IMR-90 (cell line): ENCODE data around the gene NTRK2. TPM values are rescaled to one million over a fixed set of nuclear protein-coding genes. Genes with fewer than 3 reads are reported as not detected.

Source experiments
- ATAC-seq: fragments of 200-7000 bp; cut with Tn5 transposase; 2 replicates; pipeline ENCODE4 v1.9.1; 2020; ENCODE audit warnings: low read depth, mild to moderate bottlenecking, moderate library complexity
- BruUV-seq: library from RNA; stranded (reverse); fragments of 400-500 nt; replicated peaks from 2 replicates; lab custom pipeline; 2021; lab: Mats Ljungman, UMichigan
- CTCF ChIA-PET: fragments of 300-600 bp; formaldehyde crosslinking; extraction: SDS; loops from one replicate; lab custom pipeline; 2021; ENCODE audit warnings: antibody characterized with exemption; lab: Yijun Ruan, JAX
- POLR2A ChIA-PET: fragments of 300-600 bp; sonication (Branson Sonifier 250); formaldehyde crosslinking; loops from one replicate; lab custom pipeline; 2022; ENCODE audit warnings: antibody characterized with exemption; ENCODE audit not compliant: unreplicated experiment; lab: Charles Lee
- DNase-seq: peaks from one replicate; pipeline ENCODE4 v3.0.0; 2013
- H2AFZ ChIP-seq: replicated peaks from 2 replicates; pipeline ENCODE3; 2013; ENCODE audit warnings: low read length, mild to moderate bottlenecking; ENCODE audit not compliant: poor library complexity
- H2AK5ac ChIP-seq: 2 replicates; pipeline ENCODE4 v1.6.1; 2013; ENCODE audit warnings: low read depth, low read length, inconsistent platforms
- H2AK9ac ChIP-seq: replicated peaks from 2 replicates; pipeline ENCODE3; 2013; ENCODE audit warnings: mild to moderate bottlenecking, low read depth, low read length, moderate library complexity; ENCODE audit not compliant: poor library complexity
- H2BK120ac ChIP-seq: 2 replicates; pipeline ENCODE4 v1.6.1; 2013; ENCODE audit warnings: low read depth, low read length, inconsistent platforms
- H2BK15ac ChIP-seq: 3 replicates; pipeline ENCODE4 v1.6.1; 2013; ENCODE audit warnings: low read depth, low read length, inconsistent platforms
- H2BK20ac ChIP-seq: 2 replicates; pipeline ENCODE4 v1.6.1; 2013; ENCODE audit warnings: low read depth, mild to moderate bottlenecking, inconsistent platforms, low read length, moderate library complexity
- H2BK5ac ChIP-seq: 2 replicates; pipeline ENCODE4 v1.6.1; 2013; ENCODE audit warnings: mild to moderate bottlenecking, low read depth, low read length, inconsistent platforms; ENCODE audit not compliant: poor library complexity, severe bottlenecking
- H3K14ac ChIP-seq: replicated peaks from 2 replicates; pipeline ENCODE4 v1.6.1; 2013; ENCODE audit warnings: low read depth, low read length, inconsistent platforms
- H3K18ac ChIP-seq: 2 replicates; pipeline ENCODE4 v1.6.1; 2013; ENCODE audit warnings: low read depth, low read length, control low read depth
- H3K23ac ChIP-seq: 2 replicates; pipeline ENCODE4 v1.6.1; 2013; ENCODE audit warnings: low read depth, low read length, inconsistent platforms
- H3K27ac ChIP-seq: 2 replicates; pipeline ENCODE4 v1.5.1; 2013; ENCODE audit warnings: mild to moderate bottlenecking, control low read depth, low read length; ENCODE audit not compliant: insufficient read depth
- H3K27me3 ChIP-seq: 2 replicates; pipeline ENCODE4 v1.6.1; 2013; ENCODE audit warnings: low read length; ENCODE audit not compliant: control insufficient read depth, insufficient read depth
- H3K36me3 ChIP-seq: 2 replicates; pipeline ENCODE4 v1.6.1; 2013; ENCODE audit warnings: low read length, mixed read lengths; ENCODE audit not compliant: control insufficient read depth, insufficient read depth
- H3K4ac ChIP-seq: 2 replicates; pipeline ENCODE4 v1.6.1; 2013; ENCODE audit warnings: low read depth, low read length, inconsistent platforms
- H3K4me1 ChIP-seq: 2 replicates; pipeline ENCODE4 v1.6.1; 2013; ENCODE audit warnings: low read length, mixed read lengths; ENCODE audit not compliant: control insufficient read depth, insufficient read depth
- H3K4me2 ChIP-seq: 2 replicates; pipeline ENCODE4 v1.6.1; 2013; ENCODE audit warnings: low read depth, mild to moderate bottlenecking, control low read depth, low read length, moderate library complexity
- H3K4me3 ChIP-seq: 2 replicates; pipeline ENCODE4 v1.5.1; 2013; ENCODE audit warnings: low read depth, mild to moderate bottlenecking, control low read depth, low read length, moderate library complexity; ENCODE audit not compliant: insufficient read depth
- H3K56ac ChIP-seq: 2 replicates; pipeline ENCODE4 v1.6.1; 2013; ENCODE audit warnings: low read length, inconsistent platforms; ENCODE audit not compliant: insufficient read depth; ENCODE audit errors: extremely low read depth
- H3K79me1 ChIP-seq, 2 experiments: 2 replicates each; pipeline ENCODE4 v1.6.1; 2013; ENCODE audit warnings: low read length in 2 of 2, inconsistent platforms in 1 of 2, low read depth in 1 of 2
- H3K9ac ChIP-seq: 2 replicates; pipeline ENCODE4 v1.6.1; 2013; ENCODE audit warnings: low read depth, low read length, control low read depth
- H3K9me1 ChIP-seq: 2 replicates; pipeline ENCODE4 v1.6.1; 2013; ENCODE audit warnings: low read length, inconsistent platforms; ENCODE audit not compliant: insufficient read depth
- H3K9me3 ChIP-seq: 2 replicates; pipeline ENCODE4 v1.6.1; 2013; ENCODE audit warnings: low read length; ENCODE audit not compliant: control insufficient read depth, insufficient read depth
- H4K20me1 ChIP-seq: 2 replicates; pipeline ENCODE4 v1.6.1; 2013; ENCODE audit warnings: low read length, inconsistent platforms; ENCODE audit not compliant: insufficient read depth
- H4K5ac ChIP-seq: 2 replicates; pipeline ENCODE4 v1.6.1; 2013; ENCODE audit warnings: mild to moderate bottlenecking, low read depth, low read length, control low read depth
- H4K8ac ChIP-seq, 2 experiments: 2 replicates each; pipeline ENCODE4 v1.6.1; 2013; ENCODE audit warnings: low read depth in 2 of 2, low read length in 2 of 2, control low read depth in 1 of 2, inconsistent platforms in 1 of 2
- H4K91ac ChIP-seq: 2 replicates; pipeline ENCODE4 v1.6.1; 2013; ENCODE audit warnings: low read depth, low read length, inconsistent platforms; ENCODE audit not compliant: insufficient read depth
- RFX5 ChIP-seq: IDR thresholded peaks from 2 replicates; pipeline ENCODE4 v1.8.0; 2012; ENCODE audit warnings: low read depth, mild to moderate bottlenecking, low read length, moderate library complexity
- WGBS, 2 experiments: methylation state at CpG; one replicate each; pipeline versions ENCODE4 v1.1.5 to v1.1.7; 2013; ENCODE audit warnings: missing lambda C conversion rate in 2 of 2; ENCODE audit not compliant: insufficient read length in 1 of 2; ENCODE audit errors: extremely low coverage in 2 of 2; 5-methylcytosine and 5-hydroxymethylcytosine counted together
- dilution Hi-C: fragments of 300-500 bp; cut with HindIII; formaldehyde crosslinking; loops from one replicate; pipeline ENCODE4 v1.14.3; 2018; ENCODE audit warnings: low sequenced_read_pairs; ENCODE audit not compliant: unreplicated experiment
- in situ Hi-C: fragments of 300-500 bp; cut with MboI; formaldehyde crosslinking; loops from 3 replicates; pipeline ENCODE4 v1.14.3; 2019; ENCODE audit warnings: low sequenced_read_pairs, inconsistent platforms, mixed read lengths
- intact Hi-C: fragments of 100-400 bp; cut with micrococcal nuclease; formaldehyde crosslinking; loops from 2 replicates; pipeline ENCODE4 v1.10.0; 2022
- polyA plus RNA-seq, 3 experiments: library from polyadenylated mRNA; depleted of rRNA; stranded (reverse); fragments of >200 nt; gene quantifications; 2 replicates each; pipeline ENCODE4 v1.2.3, GENCODE V29; 2012; ENCODE audit warnings: low replicate concordance in 1 of 3
- total RNA-seq: library from RNA; depleted of rRNA; stranded (reverse); fragments of >200 nt; gene quantifications from 2 replicates; pipeline ENCODE4 v1.2.3, GENCODE V29; 2012

The NTRK2 gene
- total and polyA plus RNA-seq, 2 of the 4 experiments (the other 2 are of a cell fraction), result under 0.01 to 0.02 TPM

DNA sequence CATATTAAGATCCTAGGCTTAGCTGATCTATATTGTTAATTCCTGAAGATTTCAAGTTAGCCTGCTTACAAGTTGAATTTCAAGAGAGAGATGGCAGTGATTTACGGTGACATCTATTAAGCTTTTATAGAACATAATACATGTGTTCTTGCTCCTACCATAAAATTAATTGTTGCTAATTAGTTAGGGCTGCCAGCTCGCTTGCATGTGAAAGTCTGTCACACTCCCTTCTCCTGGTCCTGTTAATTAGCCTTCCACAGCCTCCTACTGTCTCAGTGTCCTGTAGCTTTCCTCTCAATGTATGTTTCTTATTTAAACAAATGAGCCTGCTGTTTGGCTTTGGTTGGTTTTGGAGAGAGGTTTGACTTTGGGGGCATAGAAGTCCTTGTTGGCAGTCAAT lies 247.2 kb downstream of the NTRK2 start:
- no peaks in the 10 kb centered on the region for H3K79me1 ChIP-seq
- no peak overlapping the region for H3K56ac ChIP-seq
- H3K27ac ChIP-seq, result no peak overlapping the region
- in situ Hi-C loops, result no loop called here
- WGBS, 2 experiments, result no CpG with 5 or more reads among the region's 2 CpGs
- ATAC-seq (no peak), DNase-seq (no peak)
- H3K4ac ChIP-seq, result no peak overlapping the region
- no peak overlapping the region for H4K8ac ChIP-seq
- H2BK120ac ChIP-seq, result no peak overlapping the region
- no TSS peak for BruUV-seq
- dilution Hi-C loops, result no loop called here
- H3K27me3 ChIP-seq, result no peaks in the 10 kb centered on the region
- no peak overlapping the region for H2BK5ac ChIP-seq
- no peak for TF ChIP-seq RFX5
- ChIA-PET POLR2A (no interaction called here), CTCF (no interaction called here)
- no peak overlapping the region for H3K9ac ChIP-seq
- peaks cover 9% of the 10 kb centered on the region for H3K9me3 ChIP-seq
- no peak overlapping the region for H2BK15ac ChIP-seq
- H3K14ac ChIP-seq, result no peak overlapping the region
- H2AFZ ChIP-seq, result no peak overlapping the region
- no peak overlapping the region for H2AK9ac ChIP-seq
- H3K9me1 ChIP-seq, result no peaks in the 10 kb centered on the region
- H4K91ac ChIP-seq, result no peak overlapping the region
- H2AK5ac ChIP-seq, result no peak overlapping the region
- H3K4me1 ChIP-seq, result no peaks in the 10 kb centered on the region
- H4K5ac ChIP-seq, result no peak overlapping the region
- H2BK20ac ChIP-seq, result no peak overlapping the region
- no peak overlapping the region for H3K4me2 ChIP-seq
- H3K4me3 ChIP-seq, result no peak overlapping the region
- H3K36me3 ChIP-seq, result no peaks in the 10 kb centered on the region
- no peak overlapping the region for H3K23ac ChIP-seq
- intact Hi-C loops, result no loop called here
- H4K20me1 ChIP-seq, result no peaks in the 10 kb centered on the region
- H3K18ac ChIP-seq, result no peak overlapping the region
